ENCODE measurements around the gene TRNT1. TPM values are rescaled to one million over a fixed set of nuclear protein-coding genes. Genes with fewer than 3 reads are reported as not detected.

Gene TRNT1
- total RNA-seq, 3 donors from 2014 or later: 21.5 to 25.1 (median 24.3) TPM

DNA sequence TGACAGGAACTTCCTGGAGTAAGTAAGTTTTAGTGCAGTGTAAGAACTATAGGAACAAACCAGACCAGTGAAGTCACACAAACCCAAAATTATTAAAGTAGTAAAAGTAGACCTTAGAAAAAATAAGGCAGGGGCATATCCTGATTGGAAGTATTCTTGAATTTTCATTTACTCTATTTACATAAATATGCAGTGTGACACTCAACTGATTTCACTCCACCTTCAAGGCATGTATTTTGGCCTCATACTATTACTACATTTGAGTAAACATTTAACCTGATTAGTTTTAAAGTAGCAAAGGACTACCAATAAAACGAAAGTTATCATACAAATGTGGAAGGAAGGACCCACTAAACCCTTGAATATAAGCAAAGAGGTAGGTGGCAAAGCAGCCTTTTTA, 22.8 kb downstream of the TRNT1 start:
- Histone ChIP-seq H3K4me1 (ENCODE audit: low read depth) (no peaks in the 10 kb centered on the region), H3K4me3 (no peak overlapping the region), H3K9me3 (no peaks in the 10 kb centered on the region), H3K36me3 (ENCODE audit: low read depth) (no peaks in the 10 kb centered on the region)
- intact Hi-C loops (cut with DNase I, micrococcal nuclease): no loop called here
- ATAC-seq (no peak), DNase-seq (no peak)
- TF ChIP-seq, protein P1, sequence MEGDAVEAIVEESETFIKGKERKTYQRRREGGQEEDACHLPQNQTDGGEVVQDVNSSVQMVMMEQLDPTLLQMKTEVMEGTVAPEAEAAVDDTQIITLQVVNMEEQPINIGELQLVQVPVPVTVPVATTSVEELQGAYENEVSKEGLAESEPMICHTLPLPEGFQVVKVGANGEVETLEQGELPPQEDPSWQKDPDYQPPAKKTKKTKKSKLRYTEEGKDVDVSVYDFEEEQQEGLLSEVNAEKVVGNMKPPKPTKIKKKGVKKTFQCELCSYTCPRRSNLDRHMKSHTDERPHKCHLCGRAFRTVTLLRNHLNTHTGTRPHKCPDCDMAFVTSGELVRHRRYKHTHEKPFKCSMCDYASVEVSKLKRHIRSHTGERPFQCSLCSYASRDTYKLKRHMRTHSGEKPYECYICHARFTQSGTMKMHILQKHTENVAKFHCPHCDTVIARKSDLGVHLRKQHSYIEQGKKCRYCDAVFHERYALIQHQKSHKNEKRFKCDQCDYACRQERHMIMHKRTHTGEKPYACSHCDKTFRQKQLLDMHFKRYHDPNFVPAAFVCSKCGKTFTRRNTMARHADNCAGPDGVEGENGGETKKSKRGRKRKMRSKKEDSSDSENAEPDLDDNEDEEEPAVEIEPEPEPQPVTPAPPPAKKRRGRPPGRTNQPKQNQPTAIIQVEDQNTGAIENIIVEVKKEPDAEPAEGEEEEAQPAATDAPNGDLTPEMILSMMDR (IDR thresholded peaks at IDR 0.05): no peak

DNA sequence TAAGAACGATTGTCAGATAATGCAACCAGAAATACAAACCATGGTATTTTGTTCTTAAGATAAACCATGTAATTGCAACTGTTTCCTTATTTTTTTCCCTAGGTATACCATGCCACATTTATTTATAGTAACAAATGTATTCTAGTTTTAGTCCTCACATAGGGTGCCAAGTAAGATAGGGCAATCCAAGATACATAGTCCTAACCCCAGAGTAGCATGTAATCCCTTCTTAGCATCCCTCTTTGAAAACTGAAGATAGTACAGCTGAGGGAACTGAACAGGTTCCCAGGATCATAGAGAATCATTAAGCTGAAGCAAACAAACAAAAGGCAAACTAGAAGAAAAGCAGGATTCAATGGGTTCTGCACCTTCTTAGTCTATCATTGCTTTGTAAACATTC, 24.8 kb downstream of the TRNT1 start:
- TF ChIP-seq, protein P1 (IDR thresholded peaks at IDR 0.05): no peak
- H3K9me3 ChIP-seq: no peaks in the 10 kb centered on the region
- H3K4me1 ChIP-seq (ENCODE audit: low read depth): no peaks in the 10 kb centered on the region
- H3K36me3 ChIP-seq (ENCODE audit: low read depth): no peaks in the 10 kb centered on the region
- DNase-seq: no peak
- no peak for ATAC-seq
- intact Hi-C loops (cut with DNase I, micrococcal nuclease): no loop called here
- no peak overlapping the region for H3K4me3 ChIP-seq

DNA sequence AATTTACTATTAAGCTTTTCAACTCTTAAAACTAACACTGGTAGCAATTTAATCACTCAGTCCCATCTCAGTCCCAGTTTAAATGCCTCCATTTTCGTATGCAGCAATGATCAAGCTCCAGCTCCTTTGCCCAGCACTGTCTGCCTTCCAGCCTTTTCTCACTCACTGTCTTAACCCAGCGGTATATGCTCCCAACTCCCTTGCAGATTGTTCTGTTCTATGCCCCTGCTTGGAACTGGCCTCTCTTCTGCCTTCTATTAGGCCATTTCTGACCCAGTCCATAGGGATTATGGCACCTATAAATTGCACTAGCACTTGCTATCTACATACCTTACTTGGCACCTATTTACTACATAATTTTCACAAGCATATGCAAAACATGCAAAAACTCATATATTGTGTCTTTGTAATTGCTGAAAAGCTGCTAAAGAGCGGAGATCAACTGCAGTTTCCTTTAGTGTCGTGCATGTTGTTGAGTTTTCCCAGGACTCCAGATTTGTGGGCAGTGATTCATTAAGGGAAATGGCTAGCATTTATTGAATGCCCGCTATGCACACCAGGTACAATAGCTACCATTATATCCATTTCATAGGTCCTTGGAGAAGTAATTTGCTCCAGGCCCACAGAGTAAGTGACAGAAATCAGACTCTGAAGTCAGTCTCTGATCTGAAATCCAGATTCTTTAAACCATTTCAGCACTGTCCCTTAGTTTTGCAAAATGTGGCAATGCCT, 28.3 kb downstream of the TRNT1 start:
- DNase-seq (no peak), ATAC-seq (no peak)
- H3K4me3 ChIP-seq: no peak overlapping the region
- no peaks in the 10 kb centered on the region for H3K36me3 ChIP-seq (ENCODE audit: low read depth)
- intact Hi-C loops (cut with DNase I, micrococcal nuclease): no loop called here
- TF ChIP-seq, protein P1 (IDR thresholded peaks at IDR 0.05): no peak
- H3K4me1 ChIP-seq (ENCODE audit: low read depth): no peaks in the 10 kb centered on the region
- no peaks in the 10 kb centered on the region for H3K9me3 ChIP-seq

GRCh38 chr3:3157484-3157883, 30.7 kb downstream of the TRNT1 start:
- intact Hi-C loops (cut with DNase I, micrococcal nuclease): no loop called here
- TF ChIP-seq, protein P1 (IDR thresholded peaks at IDR 0.05): no peak
- H3K4me3 ChIP-seq: no peak overlapping the region
- no peaks in the 10 kb centered on the region for H3K36me3 ChIP-seq (ENCODE audit: low read depth)
- no peaks in the 10 kb centered on the region for H3K4me1 ChIP-seq (ENCODE audit: low read depth)
- DNase-seq: no peak
- no peaks in the 10 kb centered on the region for H3K9me3 ChIP-seq
- no peak for ATAC-seq

DNA sequence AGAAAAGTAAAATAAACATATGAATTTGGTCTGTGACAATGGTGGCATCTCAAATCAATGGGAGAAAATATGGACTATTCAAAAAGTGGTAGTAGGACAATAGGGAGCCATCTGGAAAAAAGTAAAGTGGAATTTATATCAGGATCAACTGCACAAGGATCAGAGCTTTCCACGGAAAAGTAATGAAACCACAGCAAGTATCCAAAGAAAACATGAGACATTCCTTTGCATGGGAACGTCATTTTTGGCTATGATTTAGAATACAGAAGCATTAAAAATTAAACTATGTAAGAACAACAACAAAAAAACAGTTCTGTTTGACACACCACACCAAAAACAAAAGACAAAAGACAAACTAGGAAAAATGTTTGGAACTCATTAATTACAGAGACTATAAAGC, 34.1 kb downstream of the TRNT1 start:
- no peaks in the 10 kb centered on the region for H3K4me1 ChIP-seq (ENCODE audit: low read depth)
- H3K36me3 ChIP-seq (ENCODE audit: low read depth): peaks cover 7% of the 10 kb centered on the region
- ATAC-seq: no peak
- TF ChIP-seq, protein P1 (IDR thresholded peaks at IDR 0.05): no peak
- no peaks in the 10 kb centered on the region for H3K9me3 ChIP-seq
- no peak overlapping the region for H3K4me3 ChIP-seq
- intact Hi-C loops (cut with DNase I, micrococcal nuclease): no loop called here
- no peak for DNase-seq

Data from mucosa of descending colon (tissue), 3 donors.